Measurements from ENCODE around the gene NFIC. TPM values are rescaled to one million over a fixed set of nuclear protein-coding genes. Genes with fewer than 3 reads are reported as not detected.

Gene NFIC
- total and polyA plus RNA-seq, 2 of the 4 experiments (the other 2 are of a cell fraction): 21.9 to 32.1 TPM

DNA sequence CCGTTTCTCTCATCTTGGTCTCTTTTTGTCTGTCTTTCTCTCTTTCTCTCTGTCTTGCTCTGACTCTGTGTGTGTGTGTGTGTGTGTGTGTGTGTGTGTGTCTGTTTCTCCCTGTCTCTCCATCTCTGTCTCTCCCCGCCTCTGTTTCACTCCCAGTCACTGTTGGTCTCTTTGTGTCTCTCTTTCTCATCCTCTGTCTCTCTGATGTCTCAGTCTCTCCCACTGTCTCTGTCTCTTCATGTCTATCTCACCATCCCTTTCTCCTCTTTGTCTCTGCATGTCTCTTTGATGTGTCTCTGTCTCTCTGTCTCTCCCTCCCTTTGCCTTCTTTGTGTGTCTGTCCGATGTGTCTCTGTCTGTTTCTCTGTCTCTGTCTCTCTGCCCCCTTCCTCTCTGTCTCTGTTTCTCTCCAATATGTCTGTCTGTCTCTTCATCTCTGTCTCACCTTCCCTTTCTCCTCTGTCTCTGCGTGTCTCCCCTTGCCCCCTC is 2.5 kb downstream of the NFIC start:
- Histone ChIP-seq H4K5ac (ENCODE audit: low read depth, low read length) (peak overlapping the region; percentile 78), H3K4me1 (ENCODE audit: control insufficient read depth, insufficient read depth, low read length) (peaks cover 36% of the 10 kb centered on the region), H2BK120ac (ENCODE audit: low read depth, low read length) (peak overlapping the region; percentile 81), H3K27me3 (ENCODE audit: control insufficient read depth, insufficient read depth, low read length) (no peaks in the 10 kb centered on the region), H4K91ac (ENCODE audit: insufficient read depth, low read depth, low read length) (peak overlapping the region; percentile 75), H3K9ac (ENCODE audit: low read depth, low read length) (peak overlapping the region; percentile 84), H2BK5ac (ENCODE audit: low read depth, low read length, poor library complexity, severe bottlenecking) (peak overlapping the region; percentile 94), H2AFZ (replicated peaks; ENCODE audit: low read length, poor library complexity) (peak overlapping the region; percentile 85), H3K56ac (ENCODE audit: extremely low read depth, insufficient read depth, low read length) (peak overlapping the region; percentile 63), H3K18ac (ENCODE audit: low read depth, low read length) (peak overlapping the region; percentile 75), H3K9me3 (ENCODE audit: control insufficient read depth, insufficient read depth, low read length) (no peaks in the 10 kb centered on the region), H3K36me3 (ENCODE audit: control insufficient read depth, insufficient read depth, low read length) (peaks cover 4% of the 10 kb centered on the region), H3K23ac (ENCODE audit: low read depth, low read length) (peak overlapping the region; percentile 97), H2AK9ac (replicated peaks; ENCODE audit: low read depth, low read length, poor library complexity) (peak overlapping the region; percentile 78), H2BK20ac (ENCODE audit: low read depth, low read length) (peak overlapping the region; percentile 15; the same call in 1 of the 2 replicates), H3K27ac (ENCODE audit: insufficient read depth, low read length) (peak overlapping the region; percentile 97), H2BK15ac (ENCODE audit: low read depth, low read length) (peak overlapping the region; percentile 16; the same call in 1 of the 3 replicates), H3K4me3 (ENCODE audit: insufficient read depth, low read depth, low read length) (peak overlapping the region; percentile 89), H4K20me1 (ENCODE audit: insufficient read depth, low read length) (peaks cover 69% of the 10 kb centered on the region), H3K4ac (ENCODE audit: low read depth, low read length) (peak overlapping the region; percentile 93), H3K9me1 (ENCODE audit: insufficient read depth, low read length) (peaks cover 2% of the 10 kb centered on the region; the same call in 1 of the 2 replicates), H4K8ac (ENCODE audit: low read depth in 2 of 2, low read length in 2 of 2) (peak overlapping the region; percentile 69 to 81; a peak in 3 of 4 replicates), H3K4me2 (ENCODE audit: low read depth, low read length) (peak overlapping the region; percentile 93), H3K79me1 (ENCODE audit: low read depth in 1 of 2, low read length in 2 of 2) (peaks cover 3 to 59% of the 10 kb centered on the region in 2 experiments; a peak in 3 of 4 replicates), H3K14ac (replicated peaks; ENCODE audit: low read depth, low read length) (peak overlapping the region; percentile 99), H2AK5ac (ENCODE audit: low read depth, low read length) (peak overlapping the region; percentile 96)
- dilution Hi-C loops (cut with HindIII; ENCODE audit: low sequenced_read_pairs, unreplicated experiment) (no loop called here), intact Hi-C loops (cut with micrococcal nuclease) (loop anchor here (2.0 kb wide), 1 partner anchor 36 kb away; no protein-coding TSS in a partner anchor), in situ Hi-C loops (cut with MboI; ENCODE audit: low sequenced_read_pairs) (no loop called here)
- POLR2A ChIA-PET (ENCODE audit: unreplicated experiment): interaction anchor here (0.6 kb wide), 1 partner anchor 138 kb away, joined by 3 read pairs; no protein-coding TSS in a partner anchor
- BruUV-seq (replicated peaks): no TSS peak
- 23% methylated on average over 2 of the region's 4 CpGs; no CpG with 5 or more reads in 1 of the 2 experiments for WGBS, 2 experiments (ENCODE audit: extremely low coverage in 2 of 2, insufficient read length in 1 of 2)
- DNase-seq (peak; percentile 44), ATAC-seq (ENCODE audit: low read depth) (no peak)
- CTCF ChIA-PET: no interaction called here
- TF ChIP-seq RCOR1 (IDR thresholded peaks at IDR 0.05; ENCODE audit: insufficient replicate concordance, low read length) (no peak), MAZ (IDR thresholded peaks at IDR 0.05; ENCODE audit: borderline replicate concordance, low read depth, low read length) (no peak), RAD21 (IDR thresholded peaks at IDR 0.05; ENCODE audit: low read length) (no peak), BHLHE40 (IDR thresholded peaks at IDR 0.05; ENCODE audit: low read depth, low read length) (no peak), CTCF (conservative IDR thresholded peaks at IDR 0.05; ENCODE audit: low read depth, low read length) (no peak), POLR2A (IDR thresholded peaks at IDR 0.05; ENCODE audit: low read depth, low read length) (no peak; the same call in 1 of the 2 replicates), FOS (IDR thresholded peaks at IDR 0.05; ENCODE audit: low read depth, low read length) (no peak), RFX5 (IDR thresholded peaks at IDR 0.05; ENCODE audit: low read depth, low read length) (no peak), CEBPB (IDR thresholded peaks at IDR 0.05; ENCODE audit: low read depth, low read length) (no peak), MAFK (IDR thresholded peaks at IDR 0.05; ENCODE audit: low read depth, low read length) (no peak), MXI1 (IDR thresholded peaks at IDR 0.05; ENCODE audit: borderline replicate concordance, low read depth, low read length) (no peak), SMC3 (IDR thresholded peaks at IDR 0.05; ENCODE audit: low read depth, low read length) (no peak), CHD1 (IDR thresholded peaks at IDR 0.05; ENCODE audit: low read depth, low read length) (no peak), NFE2L2 (IDR thresholded peaks at IDR 0.05; ENCODE audit: low read depth, low read length) (no peak), USF2 (IDR thresholded peaks at IDR 0.05; ENCODE audit: low read depth, low read length) (no peak), ELK1 (IDR thresholded peaks at IDR 0.05; ENCODE audit: borderline replicate concordance, low read depth, low read length) (no peak)
